ENCODE results near the gene XPO4.
A peak's percentile ranks its signal among the peaks of the same experiment; 100 is the strongest.

XPO4 gene

GRCh38 chr13:20828539-20829364 lies 73.8 kb downstream of the XPO4 start:
- TF ChIP-seq POLR2A (IDR thresholded peaks at IDR 0.05; ENCODE audit: low read length) (no peak), GATA1 (IDR thresholded peaks at IDR 0.05; ENCODE audit: low read depth, low read length) (no peak)
- DNase-seq = peak; percentile 66 to 79

GRCh38 chr13:20826843-20827560 lies 75.5 kb downstream of the XPO4 start:
- TF ChIP-seq POLR2A (IDR thresholded peaks at IDR 0.05; ENCODE audit: low read length) (no peak), GATA1 (IDR thresholded peaks at IDR 0.05; ENCODE audit: low read depth, low read length) (no peak)
- DNase-seq = no peak

DNA sequence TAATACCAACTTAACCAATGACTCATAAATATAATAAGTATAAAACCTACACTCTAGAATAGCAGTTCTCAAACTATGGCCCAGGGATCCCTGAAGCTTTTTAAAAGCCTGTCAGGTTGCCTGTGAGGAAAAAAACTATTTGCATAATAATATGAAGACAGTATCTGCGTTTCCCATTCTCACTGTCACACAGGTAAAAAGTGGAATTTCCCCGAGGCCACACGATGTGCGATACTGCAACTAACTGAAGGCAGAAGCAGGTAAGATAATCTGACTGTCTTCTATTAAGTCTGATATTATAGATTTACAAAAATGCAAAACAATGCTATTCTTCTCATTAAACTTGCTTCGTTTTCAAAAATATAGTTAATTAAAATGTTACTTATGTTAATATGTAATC lies 76.2 kb downstream of the XPO4 start:
- no peak for TF ChIP-seq POLR2A (IDR thresholded peaks at IDR 0.05; ENCODE audit: low read length)
- DNase-seq = no peak

DNA sequence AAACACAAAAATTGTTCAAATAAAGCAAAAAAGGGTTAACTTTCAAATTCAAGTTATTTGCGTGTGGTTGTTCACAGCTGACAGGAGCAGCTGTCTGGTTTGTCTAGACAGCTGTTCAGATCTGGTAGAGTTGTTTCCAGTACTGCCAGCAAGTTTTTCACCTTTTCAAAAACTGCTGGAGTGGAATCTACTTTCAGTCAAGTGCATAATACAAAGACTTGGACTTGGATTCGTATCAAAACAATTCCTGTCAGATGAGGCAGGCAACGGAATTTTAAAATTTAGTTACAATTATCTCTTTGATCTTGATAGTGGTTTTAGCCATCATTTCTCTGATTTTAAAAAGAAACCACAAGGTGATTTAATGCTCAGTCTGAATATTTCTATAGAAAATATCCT lies 77.1 kb downstream of the XPO4 start:
- no peak for TF ChIP-seq GATA1 (IDR thresholded peaks at IDR 0.05; ENCODE audit: low read depth, low read length)
- no peak for TF ChIP-seq POLR2A (IDR thresholded peaks at IDR 0.05; ENCODE audit: low read length)
- DNase-seq = no peak

DNA sequence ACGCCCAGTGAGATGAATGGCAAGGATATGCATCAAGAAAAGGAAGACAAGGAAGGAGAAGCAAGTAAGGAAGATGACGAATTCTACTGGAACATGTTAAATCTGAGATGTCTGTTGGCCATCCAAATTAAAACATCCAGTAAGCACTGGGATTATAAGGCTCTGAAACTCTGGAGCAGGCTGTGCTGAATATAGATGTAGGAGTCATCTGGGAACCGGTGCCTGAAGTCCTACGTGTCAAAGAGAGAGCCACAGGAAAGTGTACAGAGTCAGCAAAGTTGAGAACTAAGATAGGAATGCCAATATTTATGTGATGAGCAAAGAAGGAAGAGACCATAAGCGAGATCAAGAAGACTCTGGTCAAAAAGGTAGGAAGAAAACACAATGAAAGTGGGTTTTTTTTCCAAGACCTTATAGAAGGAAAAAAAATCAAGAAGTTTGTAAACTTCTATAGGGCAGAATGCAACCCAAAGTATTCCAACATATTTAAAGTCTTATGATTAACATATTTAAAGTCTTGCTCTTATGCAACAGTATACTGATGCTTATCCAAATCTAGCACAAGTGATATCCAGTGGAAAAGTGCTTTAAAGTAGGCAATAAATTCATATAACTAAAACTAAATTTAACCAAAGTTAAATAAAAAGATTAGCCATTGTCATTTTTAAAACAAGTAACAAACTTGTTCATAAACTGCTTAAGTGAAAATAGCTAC lies 77.6 kb downstream of the XPO4 start:
- no peak for DNase-seq
- TF ChIP-seq GATA1 (IDR thresholded peaks at IDR 0.05; ENCODE audit: low read depth, low read length) = no peak
- TF ChIP-seq POLR2A (IDR thresholded peaks at IDR 0.05; ENCODE audit: low read length) = no peak

DNA sequence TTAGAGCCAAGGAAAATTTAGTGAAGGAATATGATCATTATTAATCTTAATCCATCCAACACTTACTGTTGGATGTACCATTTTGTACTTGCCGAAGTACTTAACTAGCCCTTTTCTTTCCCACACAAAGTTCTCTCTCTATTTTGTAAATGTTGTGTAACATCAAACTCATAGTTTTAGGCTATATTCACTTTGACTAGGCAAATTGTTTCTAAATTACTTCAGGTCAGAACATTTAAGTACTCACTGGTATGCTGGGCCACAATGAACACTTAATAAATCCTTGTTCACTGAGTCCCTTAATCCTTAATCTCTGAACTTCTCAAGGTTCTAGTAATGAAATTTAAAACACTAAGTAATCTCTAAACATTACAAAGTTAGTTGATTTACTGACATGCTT lies 79.5 kb downstream of the XPO4 start:
- DNase-seq = no peak
- TF ChIP-seq GATA1 (IDR thresholded peaks at IDR 0.05; ENCODE audit: low read depth, low read length) (no peak), POLR2A (IDR thresholded peaks at IDR 0.05; ENCODE audit: low read length) (no peak)

- DNase-seq = no peak
- no peak for TF ChIP-seq POLR2A (IDR thresholded peaks at IDR 0.05; ENCODE audit: low read length)
- no peak for TF ChIP-seq GATA1 (IDR thresholded peaks at IDR 0.05; ENCODE audit: low read depth, low read length)
Observed at GRCh38 chr13:20822406-20822805, 80.1 kb downstream of the XPO4 start.

- TF ChIP-seq GATA1 (IDR thresholded peaks at IDR 0.05; ENCODE audit: low read depth, low read length) (no peak), POLR2A (IDR thresholded peaks at IDR 0.05; ENCODE audit: low read length) (no peak)
- no peak for DNase-seq
Observed at GRCh38 chr13:20819715-20820114, 82.8 kb downstream of the XPO4 start.

DNA sequence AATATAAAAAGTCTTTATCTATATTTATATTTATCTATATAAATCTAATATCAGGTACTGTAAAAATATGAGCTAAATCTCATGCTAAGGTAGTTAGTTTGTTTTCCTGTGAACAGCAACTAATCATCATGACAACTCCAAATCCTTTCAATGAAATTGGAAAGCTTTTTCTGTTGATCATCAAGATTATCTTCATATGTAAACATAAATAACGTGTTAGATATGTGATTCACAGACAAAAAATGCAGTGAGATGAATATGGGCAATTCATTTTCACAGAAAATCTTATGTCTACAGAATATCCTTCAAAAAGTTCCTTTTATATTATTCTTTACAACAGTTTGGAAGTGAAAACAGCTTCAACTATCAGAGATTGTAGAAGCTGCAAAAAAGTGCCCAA lies 87.1 kb downstream of the XPO4 start:
- TF ChIP-seq POLR2A (IDR thresholded peaks at IDR 0.05; ENCODE audit: low read length) (no peak), GATA1 (IDR thresholded peaks at IDR 0.05; ENCODE audit: low read depth, low read length) (no peak)
- no peak for DNase-seq

GRCh38 chr13:20814224-20814910 lies 88.2 kb downstream of the XPO4 start:
- no peak for DNase-seq
- no peak for TF ChIP-seq POLR2A (IDR thresholded peaks at IDR 0.05; ENCODE audit: low read length)
- TF ChIP-seq GATA1 (IDR thresholded peaks at IDR 0.05; ENCODE audit: low read depth, low read length) = no peak

GRCh38 chr13:20812890-20813289 lies 89.7 kb downstream of the XPO4 start:
- peak; percentile 19 to 56 for DNase-seq
- TF ChIP-seq GATA1 (IDR thresholded peaks at IDR 0.05; ENCODE audit: low read depth, low read length) (no peak), POLR2A (IDR thresholded peaks at IDR 0.05; ENCODE audit: low read length) (no peak)

GRCh38 chr13:20810808-20811207 lies 91.7 kb downstream of the XPO4 start:
- DNase-seq = no peak
- TF ChIP-seq POLR2A (IDR thresholded peaks at IDR 0.05; ENCODE audit: low read length) (no peak), GATA1 (IDR thresholded peaks at IDR 0.05; ENCODE audit: low read depth, low read length) (no peak)

DNA sequence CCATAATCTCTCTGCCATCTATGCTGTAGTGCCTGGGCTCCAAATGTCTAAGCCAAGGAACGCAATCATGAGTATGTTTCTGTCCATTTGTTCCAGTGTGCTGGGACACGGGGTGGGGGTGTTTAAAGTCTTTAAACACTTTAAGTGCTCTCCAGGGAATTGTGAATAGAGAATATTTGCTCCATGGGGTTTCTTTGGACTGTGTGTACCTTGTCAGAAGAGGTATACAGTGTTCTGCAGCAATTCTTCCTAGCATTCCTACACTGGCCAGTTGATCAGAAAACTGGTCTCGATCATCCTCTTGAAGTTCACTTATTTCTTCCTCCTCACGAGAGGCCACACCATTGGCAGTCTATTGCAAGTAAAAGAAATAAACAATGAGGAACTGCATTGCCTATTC lies 93.7 kb downstream of the XPO4 start:
- no peak for DNase-seq
- no peak for TF ChIP-seq POLR2A (IDR thresholded peaks at IDR 0.05; ENCODE audit: low read length)
- no peak for TF ChIP-seq GATA1 (IDR thresholded peaks at IDR 0.05; ENCODE audit: low read depth, low read length)

Data from erythroblast (primary cell).